ENCODE measurements around the gene LTC4S. TPM values are rescaled to one million over a fixed set of nuclear protein-coding genes. Genes with fewer than 3 reads are reported as not detected.

Gene LTC4S
- total and polyA plus RNA-seq, 4 donors = 4.0 to 25.3 (median 8.3) TPM

DNA sequence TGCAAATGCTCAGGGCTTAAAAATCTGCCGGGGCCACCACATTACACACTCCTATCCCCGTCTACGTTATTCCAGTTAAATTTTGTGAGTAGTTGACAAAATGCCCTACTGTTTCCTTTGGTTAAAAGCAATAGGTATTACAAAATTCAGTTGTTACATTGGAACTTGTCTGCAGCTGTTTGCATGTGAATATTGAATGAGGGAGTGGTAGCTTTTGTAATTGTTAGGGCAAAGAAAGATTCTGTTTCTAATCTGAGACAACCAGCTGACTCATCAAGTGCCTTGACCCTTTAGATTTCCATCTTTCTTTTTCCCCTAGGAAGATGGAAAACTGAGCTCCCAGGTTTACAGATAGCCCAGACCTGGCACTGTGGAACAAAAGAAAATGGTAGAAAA is 31.0 kb upstream of the LTC4S start:
- ATAC-seq (ENCODE audit: insufficient read depth, low FRiP score) = no peak
- Histone ChIP-seq H3K4me1 (ENCODE audit: control insufficient read depth in 5 of 5, insufficient read depth in 5 of 5, low read length in 5 of 5) (peaks cover 0 to 21% (median 9%) of the 10 kb centered on the region in 5 donors), H3K9me3 (ENCODE audit: control insufficient read depth in 4 of 4, insufficient read depth in 3 of 4, low read length in 3 of 4) (peaks cover 0 to 2% (median 0%) of the 10 kb centered on the region in 4 donors), H3K36me3 (ENCODE audit: control insufficient read depth in 4 of 4, insufficient read depth in 4 of 4, low read length in 4 of 4) (peaks cover 0 to 16% (median 9%) of the 10 kb centered on the region in 4 donors), H3K27ac (ENCODE audit: low read depth in 1 of 2, low read length in 1 of 2) (no peak overlapping the region), H3K27me3 (ENCODE audit: control insufficient read depth in 3 of 3, insufficient read depth in 3 of 3, low read length in 2 of 3) (no peaks in the 10 kb centered on the region), H3K9ac (ENCODE audit: insufficient read depth in 1 of 2, low read length in 2 of 2) (no peak overlapping the region), H3K4me3 (no peak overlapping the region)
- DNase-seq = no peak
- 23 to 27% methylated on average over 3 of the region's 3 CpGs for WGBS, 2 donors
- TF ChIP-seq CTCF (IDR thresholded peaks at IDR 0.05; ENCODE audit: control extremely low read depth, extremely low read depth) = no peak

- ATAC-seq (ENCODE audit: insufficient read depth, low FRiP score) = peak; percentile 67
- H3K36me3 ChIP-seq (ENCODE audit: control insufficient read depth in 4 of 4, insufficient read depth in 4 of 4, low read length in 4 of 4) = peaks cover 0 to 16% (median 9%) of the 10 kb centered on the region in 4 donors
- TF ChIP-seq CTCF (IDR thresholded peaks at IDR 0.05; ENCODE audit: control extremely low read depth, extremely low read depth) = peak; percentile 86
- no peak overlapping the region for H3K9ac ChIP-seq (ENCODE audit: insufficient read depth in 1 of 2, low read length in 2 of 2)
- peaks cover 0 to 21% (median 7%) of the 10 kb centered on the region in 5 donors for H3K4me1 ChIP-seq (ENCODE audit: control insufficient read depth in 5 of 5, insufficient read depth in 5 of 5, low read length in 5 of 5)
- H3K9me3 ChIP-seq (ENCODE audit: control insufficient read depth in 4 of 4, insufficient read depth in 3 of 4, low read length in 3 of 4) = peaks cover 0 to 2% (median 0%) of the 10 kb centered on the region in 4 donors
- peak overlapping the region in 1 of 2 donors; percentile 74 for H3K27ac ChIP-seq (ENCODE audit: low read depth in 1 of 2, low read length in 1 of 2)
- no peak overlapping the region for H3K4me3 ChIP-seq
- no peaks in the 10 kb centered on the region for H3K27me3 ChIP-seq (ENCODE audit: control insufficient read depth in 3 of 3, insufficient read depth in 3 of 3, low read length in 2 of 3)
- 23 to 29% methylated on average over 10 of the region's 10 CpGs for WGBS, 2 donors
- DNase-seq = peak; percentile 70 to 82 (median 75)
Measured at GRCh38 chr5:179763215-179763945, 30.4 kb upstream of the LTC4S start.

GRCh38 chr5:179764056-179764455 is 29.7 kb upstream of the LTC4S start:
- peak overlapping the region in 1 of 2 donors; percentile 6 for H3K27ac ChIP-seq (ENCODE audit: low read depth in 1 of 2, low read length in 1 of 2)
- H3K9me3 ChIP-seq (ENCODE audit: control insufficient read depth in 4 of 4, insufficient read depth in 3 of 4, low read length in 3 of 4) = peaks cover 0 to 2% (median 0%) of the 10 kb centered on the region in 4 donors
- DNase-seq (no peak), ATAC-seq (ENCODE audit: insufficient read depth, low FRiP score) (no peak)
- peaks cover 0 to 21% (median 7%) of the 10 kb centered on the region in 5 donors for H3K4me1 ChIP-seq (ENCODE audit: control insufficient read depth in 5 of 5, insufficient read depth in 5 of 5, low read length in 5 of 5)
- no peaks in the 10 kb centered on the region for H3K27me3 ChIP-seq (ENCODE audit: control insufficient read depth in 3 of 3, insufficient read depth in 3 of 3, low read length in 2 of 3)
- no peak overlapping the region for H3K9ac ChIP-seq (ENCODE audit: insufficient read depth in 1 of 2, low read length in 2 of 2)
- no peak for TF ChIP-seq CTCF (IDR thresholded peaks at IDR 0.05; ENCODE audit: control extremely low read depth, extremely low read depth)
- H3K36me3 ChIP-seq (ENCODE audit: control insufficient read depth in 4 of 4, insufficient read depth in 4 of 4, low read length in 4 of 4) = peaks cover 0 to 20% (median 10%) of the 10 kb centered on the region in 4 donors
- H3K4me3 ChIP-seq = no peak overlapping the region
- WGBS, 2 donors = 73 to 77% methylated on average over 8 of the region's 8 CpGs
